Medulla oblongata (tissue), 1 donor: Measurements from ENCODE around the gene PCMTD2.

Experiments used
- DNase-seq: peaks from one replicate; pipeline ENCODE4 v3.0.0-alpha.2; 2015; ENCODE audit errors: extremely low spot score

PCMTD2 gene

GRCh38 chr20:64238851-64239387 lies 16.6 kb upstream of the PCMTD2 start:
- no peak for DNase-seq

- no peak for DNase-seq
Observed at GRCh38 chr20:64239449-64240242, 15.9 kb upstream of the PCMTD2 start.

DNA sequence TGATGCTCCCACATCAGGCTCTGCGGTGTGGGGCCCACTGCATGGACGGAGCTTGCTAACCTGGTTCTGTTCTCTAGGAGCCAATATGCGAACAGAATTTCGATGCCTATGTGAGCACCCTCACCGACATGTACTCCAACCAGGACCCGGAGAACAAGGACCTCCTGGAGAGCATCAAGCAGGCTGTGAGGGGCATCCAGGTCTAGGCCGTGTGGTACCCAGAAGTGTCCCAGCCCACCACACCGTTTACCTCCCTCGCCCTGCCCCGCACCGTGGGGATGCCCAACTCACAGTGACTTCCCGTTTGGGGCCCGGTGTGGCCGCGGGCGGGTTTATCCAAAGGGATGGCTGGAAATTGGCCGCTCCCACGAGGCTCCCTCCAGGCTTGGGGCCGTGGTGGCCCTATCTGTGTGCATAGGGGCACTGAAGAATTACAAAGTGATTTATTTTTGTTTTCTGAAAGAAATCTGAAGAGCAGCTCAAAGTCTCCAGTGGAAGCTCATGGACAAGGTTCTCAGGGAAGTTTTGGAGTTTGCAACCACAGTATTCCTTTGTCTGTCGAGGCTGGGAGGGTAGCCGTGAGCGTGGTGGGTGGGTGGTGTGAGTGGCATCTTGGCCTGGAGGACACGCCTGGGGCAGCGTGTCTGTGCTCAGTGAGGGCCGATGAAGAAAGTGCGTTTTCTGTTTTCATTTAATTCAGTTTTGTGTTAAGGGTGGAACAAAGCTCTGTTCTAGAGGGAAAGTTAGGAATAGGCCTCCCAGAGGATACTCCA lies 15.1 kb upstream of the PCMTD2 start:
- no peak for DNase-seq

DNA sequence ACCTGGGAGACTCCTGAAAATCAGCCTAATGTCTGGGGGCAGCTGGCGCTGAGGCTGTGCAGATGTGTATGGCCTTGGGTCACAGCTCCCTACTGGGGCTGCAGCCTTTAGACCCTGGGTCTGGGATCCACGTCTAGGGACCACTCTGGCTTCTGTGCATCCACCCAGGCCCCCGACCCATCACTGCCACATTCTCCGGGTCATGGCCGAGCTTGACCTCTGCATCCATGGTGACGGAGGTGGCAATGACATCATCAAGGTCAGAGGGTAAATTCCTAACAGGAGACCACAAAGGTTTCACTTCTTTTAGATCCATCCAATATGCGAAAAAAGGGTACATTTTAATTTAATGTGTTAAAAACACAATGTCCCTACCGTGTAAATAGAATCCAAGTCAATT lies 14.5 kb upstream of the PCMTD2 start:
- no peak for DNase-seq

DNA sequence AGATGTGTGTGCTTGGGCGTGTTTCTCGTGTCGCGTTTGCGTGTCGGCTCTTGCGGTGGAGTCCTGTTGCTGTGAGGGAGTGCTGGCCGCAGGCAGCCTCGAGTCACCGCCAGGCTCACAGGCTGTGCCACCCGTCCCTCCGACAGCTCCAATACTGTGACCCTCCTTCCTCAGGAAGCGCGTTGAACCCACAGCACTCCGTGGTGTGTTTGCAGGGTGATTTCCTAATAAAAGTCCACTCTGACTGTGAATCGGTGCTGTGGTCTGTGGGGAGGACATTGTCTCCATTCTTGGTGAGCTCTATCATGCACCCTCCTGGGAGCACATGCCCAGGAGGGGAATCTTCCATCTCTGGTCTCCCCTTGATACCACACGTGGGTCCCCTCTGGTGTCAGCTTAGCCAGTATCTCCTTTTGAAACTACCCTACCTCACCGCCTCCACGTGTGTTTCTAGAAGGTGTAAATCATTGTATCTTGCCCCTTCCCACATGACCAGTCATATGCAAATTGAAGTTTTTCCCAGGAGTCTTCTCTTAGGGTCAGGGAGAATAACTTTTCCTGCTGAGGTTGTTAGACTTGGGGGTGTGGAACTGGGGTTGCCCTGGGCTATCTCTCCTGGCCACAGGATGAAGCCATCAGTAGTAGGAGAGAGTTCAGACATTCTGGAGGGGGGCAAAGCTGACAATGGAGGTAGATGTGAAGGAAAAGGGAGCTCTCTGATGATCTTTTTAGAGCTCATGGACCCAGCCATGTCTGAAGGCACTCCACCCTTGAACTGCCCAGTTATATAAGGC lies 13.3 kb upstream of the PCMTD2 start:
- no peak for DNase-seq

DNA sequence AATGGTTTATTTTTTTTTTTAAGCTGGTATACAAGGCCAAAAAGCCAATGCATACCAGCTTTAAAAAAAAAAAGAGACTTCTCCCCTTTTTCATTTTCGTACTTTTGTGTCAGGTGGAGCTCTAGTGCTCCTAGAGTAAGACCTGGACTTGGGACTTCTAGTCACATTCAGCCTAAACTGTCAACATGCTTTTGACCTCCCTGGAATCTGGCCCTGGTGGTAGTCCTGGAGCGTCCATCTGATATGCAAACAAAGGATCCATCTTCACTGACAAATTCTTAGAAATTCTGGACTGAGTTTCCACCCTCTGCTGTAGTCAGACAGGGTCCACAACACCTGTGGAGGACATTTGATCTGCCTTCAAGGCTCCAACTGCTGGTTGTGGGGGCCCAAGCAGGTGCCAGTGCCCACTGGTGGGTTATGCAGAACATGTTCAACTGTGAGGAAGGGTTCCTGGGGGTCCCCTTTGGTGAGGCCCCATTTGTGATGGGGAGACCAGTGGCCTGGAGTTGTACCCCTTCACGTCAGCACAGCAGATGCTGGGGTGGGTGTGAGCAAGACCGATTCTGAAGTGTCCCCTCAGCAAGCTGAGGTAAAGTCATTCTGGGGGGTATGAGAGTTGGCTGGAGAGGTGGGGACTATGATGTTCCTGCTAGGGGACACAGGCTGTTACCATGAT lies 12.6 kb upstream of the PCMTD2 start:
- DNase-seq = no peak

DNA sequence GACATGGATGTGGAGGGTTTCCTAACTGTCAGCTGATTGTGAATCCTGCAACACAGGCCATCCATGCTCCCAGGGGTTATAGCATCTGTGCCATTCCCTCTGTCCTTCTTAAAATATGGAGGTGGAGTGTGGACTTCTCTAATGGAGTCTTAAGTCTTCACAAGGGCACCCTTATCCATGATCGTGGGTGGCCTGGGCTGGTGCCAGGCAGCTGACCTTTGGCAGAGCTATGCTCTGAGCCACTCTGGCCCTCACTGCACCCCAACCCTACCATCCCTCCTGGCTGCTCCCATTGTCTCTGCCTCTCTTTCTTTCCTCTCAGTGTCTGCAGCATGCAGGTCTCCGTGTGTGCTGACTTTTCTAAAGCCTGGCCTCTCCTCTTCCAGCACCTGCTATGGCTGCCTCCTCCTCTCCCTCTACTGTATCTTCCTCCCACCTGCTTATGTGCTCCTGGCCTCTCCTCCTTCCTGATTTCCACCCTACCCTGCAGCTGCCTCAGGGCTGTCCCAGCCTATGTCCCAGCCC lies 11.2 kb upstream of the PCMTD2 start:
- DNase-seq = no peak

- DNase-seq = no peak
Observed at GRCh38 chr20:64244870-64245603, 10.5 kb upstream of the PCMTD2 start.

GRCh38 chr20:64245746-64246595 lies 9.6 kb upstream of the PCMTD2 start:
- DNase-seq = no peak

DNA sequence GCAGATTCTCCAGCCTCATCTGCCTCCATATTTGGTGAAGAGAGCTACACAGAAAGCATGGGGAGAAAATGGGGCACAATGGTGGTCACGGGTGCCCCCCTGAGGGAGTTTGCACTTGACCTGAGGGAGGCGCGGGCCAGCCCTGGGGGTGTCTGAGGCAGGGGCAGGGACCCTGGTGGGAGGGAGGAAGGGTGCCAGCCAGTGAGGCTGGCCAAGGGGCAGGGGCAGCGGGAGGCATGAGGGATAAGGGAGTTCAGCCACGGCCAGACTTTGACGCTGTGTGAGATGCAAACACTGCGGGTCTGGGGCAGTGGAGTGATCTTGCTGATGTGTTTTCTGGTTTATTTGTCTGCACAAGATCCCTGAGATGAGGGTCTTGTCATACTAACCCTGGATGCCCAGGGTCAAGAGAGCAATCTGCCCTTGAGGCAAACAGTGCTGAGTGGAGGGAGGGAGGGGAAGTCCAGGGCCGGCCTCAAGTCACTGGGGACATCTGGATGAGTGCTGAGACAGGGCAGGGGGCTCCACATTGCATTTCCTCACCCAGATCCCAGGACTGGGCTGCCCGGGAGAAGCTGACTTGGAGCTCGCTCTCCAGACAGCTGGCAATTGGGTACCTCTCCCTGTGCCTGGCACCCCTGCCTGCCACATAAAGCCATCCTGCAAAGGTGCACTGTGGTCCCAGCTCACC lies 8.8 kb upstream of the PCMTD2 start:
- DNase-seq = no peak

GRCh38 chr20:64247307-64247618 lies 8.3 kb upstream of the PCMTD2 start:
- no peak for DNase-seq

GRCh38 chr20:64247970-64248841 lies 7.3 kb upstream of the PCMTD2 start:
- no peak for DNase-seq

DNA sequence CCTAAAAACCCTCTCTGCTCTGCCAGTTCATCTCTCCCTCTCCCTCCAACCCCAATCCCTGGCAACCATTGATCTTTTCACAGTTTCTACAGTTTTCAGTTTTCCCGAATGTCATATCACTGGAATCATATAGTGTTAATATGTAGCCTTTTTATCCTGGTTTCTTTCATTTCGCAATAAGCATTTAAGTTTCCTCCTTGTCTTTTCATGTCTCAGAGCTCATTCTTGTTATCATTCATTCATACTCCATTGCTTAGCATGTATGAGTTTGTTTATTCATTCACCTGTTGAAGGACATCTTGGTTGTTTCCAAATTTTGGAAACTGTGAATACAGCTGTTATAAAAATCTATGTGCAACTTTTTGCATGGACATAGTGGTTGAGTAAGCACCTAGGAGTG lies 5.5 kb upstream of the PCMTD2 start:
- no peak for DNase-seq

DNA sequence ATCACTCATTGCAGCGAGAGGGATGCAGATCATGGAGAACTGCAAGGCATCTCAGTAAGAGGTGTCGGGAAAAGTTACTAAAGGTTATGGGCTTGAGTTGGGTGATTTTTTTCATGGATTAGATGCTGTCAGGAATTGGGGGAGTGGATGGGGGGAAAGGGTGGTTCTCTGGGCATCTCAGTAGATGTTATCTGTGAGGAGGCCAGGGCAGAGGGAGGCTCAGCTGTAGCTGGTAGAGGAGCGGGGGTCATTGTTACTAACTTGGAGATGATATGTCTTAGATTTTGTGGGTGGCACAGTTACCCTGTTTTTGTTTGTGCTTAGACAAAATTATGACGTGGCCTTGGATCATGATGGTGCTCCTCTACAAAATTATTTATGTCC lies 2.6 kb upstream of the PCMTD2 start:
- no peak for DNase-seq

GRCh38 chr20:64253443-64253842 lies 2.1 kb upstream of the PCMTD2 start:
- no peak for DNase-seq

GRCh38 chr20:64254156-64254555 lies 1.4 kb upstream of the PCMTD2 start:
- no peak for DNase-seq

DNA sequence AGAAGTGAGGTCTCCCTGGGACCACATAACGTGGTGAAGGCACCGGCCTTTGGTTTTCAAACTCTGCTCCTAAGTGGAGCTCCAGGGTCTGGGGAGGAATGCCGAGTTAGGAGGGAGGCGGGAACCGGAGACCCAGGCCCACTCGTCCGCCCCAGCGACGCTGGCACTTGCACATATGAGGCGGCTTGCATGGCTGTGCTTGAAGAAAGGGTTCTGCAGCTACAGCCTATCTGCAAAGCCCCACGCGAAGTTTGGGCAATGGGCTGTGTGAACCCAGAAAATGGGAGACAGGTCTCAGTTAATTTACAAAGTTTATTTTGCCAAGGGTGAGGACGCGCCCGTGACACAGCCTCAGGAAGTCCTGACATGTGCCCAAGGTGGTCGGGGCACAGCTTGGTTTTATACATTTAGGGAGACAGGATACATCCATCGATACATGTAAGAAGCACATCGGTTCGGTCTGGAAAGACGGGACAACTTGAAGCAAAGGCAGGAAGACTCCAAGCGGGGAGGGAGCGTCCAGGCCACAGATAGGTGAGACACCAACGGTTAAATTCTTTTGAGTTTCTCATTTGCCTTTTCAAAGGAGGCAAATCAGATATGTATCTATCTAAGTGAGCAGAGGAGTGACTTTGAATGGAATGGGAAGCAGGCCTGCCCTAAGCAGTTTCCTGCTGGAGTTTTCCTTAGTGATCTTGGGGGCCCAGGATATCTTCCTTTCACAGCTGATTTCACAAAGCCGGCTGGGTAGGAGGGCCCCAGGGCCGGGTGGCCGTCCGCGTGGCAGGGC lies 782 bp upstream of the PCMTD2 start:
- DNase-seq = no peak
